Activated CD4-positive, alpha-beta T cell treated with anti-CD3 and anti-CD28 coated beads for 1 hour (primary cell): ENCODE data around the gene MMP20.
"Not testable (repeated sequence)": the region's sequence is repeated elsewhere in the genome, so short reads cannot be mapped to it uniquely, and the experiment has no call there.

Experiments used
- DNase-seq: peaks from one replicate; pipeline ENCODE4 v3.0.0-alpha.2; 2020

MMP20 gene, protein sequence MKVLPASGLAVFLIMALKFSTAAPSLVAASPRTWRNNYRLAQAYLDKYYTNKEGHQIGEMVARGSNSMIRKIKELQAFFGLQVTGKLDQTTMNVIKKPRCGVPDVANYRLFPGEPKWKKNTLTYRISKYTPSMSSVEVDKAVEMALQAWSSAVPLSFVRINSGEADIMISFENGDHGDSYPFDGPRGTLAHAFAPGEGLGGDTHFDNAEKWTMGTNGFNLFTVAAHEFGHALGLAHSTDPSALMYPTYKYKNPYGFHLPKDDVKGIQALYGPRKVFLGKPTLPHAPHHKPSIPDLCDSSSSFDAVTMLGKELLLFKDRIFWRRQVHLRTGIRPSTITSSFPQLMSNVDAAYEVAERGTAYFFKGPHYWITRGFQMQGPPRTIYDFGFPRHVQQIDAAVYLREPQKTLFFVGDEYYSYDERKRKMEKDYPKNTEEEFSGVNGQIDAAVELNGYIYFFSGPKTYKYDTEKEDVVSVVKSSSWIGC

GRCh38 chr11:102625177-102625576 lies at the start of gene MMP20:
Gene MMP20, minus strand, starts transcription at chr11:102625332. Its CDS starts 13 bp downstream, at chr11:102625319.
- no peak for DNase-seq

GRCh38 chr11:102669664-102670063 lies 44.5 kb upstream of the MMP20 start:
- DNase-seq = no peak

GRCh38 chr11:102666331-102666957 lies 41.3 kb upstream of the MMP20 start:
- DNase-seq = no peak

DNA sequence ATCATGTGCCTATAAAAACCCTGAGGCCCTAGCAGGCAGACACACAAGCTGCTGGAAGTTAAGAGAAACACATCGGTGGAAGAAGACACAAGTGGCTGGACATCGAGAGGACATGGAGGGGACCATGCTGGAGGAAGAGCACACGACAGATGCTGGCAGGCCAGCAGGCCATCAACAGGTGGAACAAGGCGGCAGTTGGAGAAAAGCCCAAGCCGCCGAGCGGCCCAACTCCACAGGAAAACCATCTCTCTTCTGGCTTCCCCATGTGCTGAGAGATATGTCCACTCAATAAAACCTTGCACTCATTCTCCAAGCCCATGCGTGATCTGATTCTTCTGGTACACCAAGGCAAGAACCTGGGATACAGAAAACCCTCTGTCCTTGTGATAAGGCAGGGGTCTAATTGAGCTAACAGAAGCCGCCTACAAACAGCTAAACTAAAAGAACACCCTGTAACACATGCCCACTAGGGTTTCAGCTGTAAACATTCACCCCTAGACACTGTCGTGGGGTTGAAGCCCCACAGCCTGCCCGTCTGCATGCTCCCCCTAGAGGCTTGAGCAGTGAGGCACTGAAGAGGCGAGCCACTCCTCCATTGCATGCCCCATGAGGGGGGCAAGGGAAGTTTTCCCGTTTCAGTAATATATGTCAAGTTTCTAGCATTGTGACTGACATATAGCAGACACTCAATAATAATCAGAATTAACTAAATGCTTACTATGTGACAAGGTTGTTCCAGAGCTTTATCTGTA lies 39.0 kb upstream of the MMP20 start:
- DNase-seq = no peak

- no peak for DNase-seq
Measured at GRCh38 chr11:102662607-102663006, 37.5 kb upstream of the MMP20 start.

- no peak for DNase-seq
Measured at GRCh38 chr11:102661040-102661439, 35.9 kb upstream of the MMP20 start.

- no peak for DNase-seq
Measured at GRCh38 chr11:102656528-102656927, 31.4 kb upstream of the MMP20 start.

GRCh38 chr11:102655547-102655946 lies 30.4 kb upstream of the MMP20 start:
- no peak for DNase-seq

- DNase-seq = no peak
Measured at GRCh38 chr11:102654761-102655160, 29.6 kb upstream of the MMP20 start.

DNA sequence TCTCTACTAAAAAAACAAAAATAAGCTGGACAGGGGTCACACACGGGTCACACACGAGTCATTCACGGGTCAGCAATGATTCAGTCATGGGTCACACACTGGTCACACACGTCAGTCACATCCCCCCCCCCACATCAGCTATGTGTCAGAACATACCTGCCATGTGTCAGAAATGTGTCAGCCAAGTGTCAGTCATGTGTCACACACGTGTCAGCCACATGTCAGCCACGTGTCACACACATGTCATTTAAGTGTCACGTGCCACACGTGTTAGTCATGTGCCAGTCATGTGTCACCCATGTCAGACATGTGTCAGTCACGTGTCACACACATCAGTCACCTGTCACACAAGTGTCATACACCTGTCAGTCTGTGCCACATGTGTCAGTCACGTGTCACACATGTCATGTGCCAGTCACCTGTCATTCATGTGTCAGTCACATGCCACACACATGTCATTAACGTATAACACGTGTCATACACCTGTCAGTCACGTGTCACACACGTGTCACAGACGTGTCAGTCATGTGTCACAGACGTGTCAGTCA lies 28.7 kb upstream of the MMP20 start:
- no peak for DNase-seq

DNA sequence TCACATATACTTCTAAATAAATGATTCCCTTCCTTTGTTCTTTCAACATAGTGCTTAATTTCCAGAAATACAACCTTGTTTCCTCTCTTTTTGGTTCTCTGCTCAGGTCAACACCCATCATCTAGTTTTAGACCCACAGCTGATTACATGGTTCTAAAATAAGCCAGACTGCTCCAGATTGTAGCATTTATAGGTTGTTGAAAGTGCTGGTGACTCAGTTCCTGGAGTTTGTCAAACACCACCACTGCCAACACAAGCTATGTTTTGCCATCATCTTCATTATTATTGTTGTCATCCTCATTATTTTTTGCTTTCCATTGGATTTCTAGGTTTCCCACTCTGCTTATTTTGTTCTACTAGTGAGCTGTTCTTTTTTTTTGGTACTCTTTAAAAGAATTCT lies 22.3 kb upstream of the MMP20 start:
- no peak for DNase-seq

GRCh38 chr11:102643941-102644340 lies 18.8 kb upstream of the MMP20 start:
- no peak for DNase-seq

DNA sequence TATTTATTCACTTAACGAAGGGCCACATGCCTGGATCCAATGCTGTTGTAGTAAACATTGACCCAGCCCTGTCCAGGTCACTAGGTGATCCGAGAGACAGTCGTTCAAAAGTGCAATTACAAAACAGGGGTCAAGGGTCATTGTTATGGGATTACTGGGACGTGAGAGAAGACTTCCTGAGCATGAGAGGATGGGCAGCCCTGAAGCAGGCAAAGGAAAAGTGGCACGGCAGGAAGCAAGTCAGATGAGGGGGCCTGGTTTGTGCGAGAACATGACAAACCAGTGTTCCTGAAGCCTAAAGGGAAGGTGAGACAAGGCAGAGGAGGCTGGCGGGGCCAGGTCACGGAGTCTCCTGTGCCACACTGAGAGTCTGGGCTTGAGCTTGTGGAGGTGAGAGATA lies 15.8 kb upstream of the MMP20 start:
- DNase-seq = no peak

DNA sequence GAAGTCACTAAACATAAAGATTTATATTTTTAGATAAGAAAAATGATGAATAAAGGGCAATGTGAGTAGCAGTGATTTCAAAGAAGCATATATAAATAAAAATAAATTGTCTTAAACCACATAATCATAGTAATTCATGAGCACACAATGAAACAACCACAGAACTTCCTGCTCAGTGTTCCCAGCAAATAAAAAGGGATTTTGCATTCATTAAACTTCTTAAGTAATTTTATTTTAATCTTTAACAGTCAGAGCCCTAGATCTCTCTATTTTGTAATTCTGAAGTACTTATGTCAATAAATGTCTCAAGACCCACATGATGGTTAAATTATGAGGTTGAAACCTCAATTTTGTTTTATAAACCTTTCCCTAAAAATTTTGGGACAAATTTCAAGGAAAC lies 14.5 kb upstream of the MMP20 start:
- DNase-seq = no peak

GRCh38 chr11:102637731-102638130 lies 12.6 kb upstream of the MMP20 start:
- no peak for DNase-seq

DNA sequence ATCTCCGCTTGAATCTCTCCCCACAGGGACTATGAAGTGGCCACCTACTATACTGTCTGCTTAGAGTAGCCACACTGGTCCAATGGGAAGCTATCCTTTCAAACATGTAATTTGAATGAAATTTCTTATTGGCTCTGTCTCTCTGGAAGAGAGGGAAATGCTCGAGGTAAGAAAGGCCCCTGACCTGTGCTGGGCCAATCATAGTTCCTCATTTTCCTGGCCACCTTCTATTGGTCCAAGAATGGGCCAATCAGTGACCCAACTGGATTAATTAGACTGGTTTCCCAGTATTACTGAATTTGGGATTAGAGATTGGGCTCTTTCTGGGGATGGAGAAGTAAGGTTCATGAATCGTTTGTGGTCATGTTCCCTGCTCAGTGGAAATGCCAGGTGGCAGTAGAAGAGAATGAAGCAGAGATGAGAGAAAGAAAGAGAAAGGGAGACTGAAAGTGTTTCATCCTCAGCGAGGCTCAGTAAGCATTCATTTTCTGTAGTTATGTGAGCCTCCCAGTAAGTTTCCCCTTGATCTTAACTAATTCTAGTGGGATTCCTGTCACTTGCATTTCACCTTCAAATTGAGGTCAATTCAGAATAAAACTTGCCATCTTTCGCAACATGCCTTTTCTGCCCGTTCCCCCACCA lies 8.4 kb upstream of the MMP20 start:
- DNase-seq = no peak

- no peak for DNase-seq
Measured at GRCh38 chr11:102632026-102632425, 6.9 kb upstream of the MMP20 start.

GRCh38 chr11:102630598-102631448 lies 5.7 kb upstream of the MMP20 start:
- no peak for DNase-seq

- DNase-seq = not testable (repeated sequence)
Measured at GRCh38 chr11:102629908-102630307, 4.8 kb upstream of the MMP20 start.

- DNase-seq = no peak
Measured at GRCh38 chr11:102626676-102627075, 1.5 kb upstream of the MMP20 start.

DNA sequence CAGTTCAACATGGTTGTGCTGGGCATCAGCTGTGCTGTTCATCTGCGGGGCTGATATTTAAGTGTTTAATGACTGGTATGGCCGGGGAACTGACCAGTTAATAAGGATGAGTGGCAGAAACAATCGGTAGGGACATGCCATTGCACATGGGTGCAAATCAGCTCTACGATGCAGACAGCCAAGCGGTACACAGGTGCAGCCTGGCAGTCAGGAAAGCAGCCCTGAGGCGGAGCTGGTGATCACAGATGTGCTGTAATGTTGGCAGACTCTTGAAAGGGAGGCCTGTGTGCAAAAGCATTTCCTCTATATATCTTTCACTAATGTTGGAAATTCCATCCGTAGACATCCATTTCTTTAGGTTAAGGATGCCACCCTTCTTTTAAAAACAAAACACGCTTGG lies 1.1 kb downstream of the MMP20 start:
- no peak for DNase-seq

DNA sequence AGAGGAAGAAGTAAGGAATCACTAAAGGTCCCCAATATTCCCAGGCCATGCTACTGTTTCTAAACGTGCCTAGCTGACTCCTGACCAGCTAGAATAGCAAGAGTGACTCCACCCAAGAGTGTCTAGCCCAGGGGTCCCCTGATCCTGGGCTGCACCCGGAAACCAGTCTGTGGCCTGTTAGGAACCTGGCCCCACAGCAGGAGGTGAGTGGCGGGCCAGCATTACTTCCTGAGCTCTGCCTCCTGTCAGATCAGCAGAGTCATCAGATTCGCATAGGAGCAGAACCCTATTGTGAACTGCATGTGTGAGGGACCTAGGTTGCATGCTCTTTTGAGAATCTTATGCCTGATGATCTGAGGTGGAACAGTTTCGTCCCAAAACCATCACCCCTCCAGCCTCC lies 2.0 kb downstream of the MMP20 start:
- DNase-seq = no peak
